ENCODE data around the gene ELP1. TPM values are rescaled to one million over a fixed set of nuclear protein-coding genes. Genes with fewer than 3 reads are reported as not detected.

The ELP1 gene, protein sequence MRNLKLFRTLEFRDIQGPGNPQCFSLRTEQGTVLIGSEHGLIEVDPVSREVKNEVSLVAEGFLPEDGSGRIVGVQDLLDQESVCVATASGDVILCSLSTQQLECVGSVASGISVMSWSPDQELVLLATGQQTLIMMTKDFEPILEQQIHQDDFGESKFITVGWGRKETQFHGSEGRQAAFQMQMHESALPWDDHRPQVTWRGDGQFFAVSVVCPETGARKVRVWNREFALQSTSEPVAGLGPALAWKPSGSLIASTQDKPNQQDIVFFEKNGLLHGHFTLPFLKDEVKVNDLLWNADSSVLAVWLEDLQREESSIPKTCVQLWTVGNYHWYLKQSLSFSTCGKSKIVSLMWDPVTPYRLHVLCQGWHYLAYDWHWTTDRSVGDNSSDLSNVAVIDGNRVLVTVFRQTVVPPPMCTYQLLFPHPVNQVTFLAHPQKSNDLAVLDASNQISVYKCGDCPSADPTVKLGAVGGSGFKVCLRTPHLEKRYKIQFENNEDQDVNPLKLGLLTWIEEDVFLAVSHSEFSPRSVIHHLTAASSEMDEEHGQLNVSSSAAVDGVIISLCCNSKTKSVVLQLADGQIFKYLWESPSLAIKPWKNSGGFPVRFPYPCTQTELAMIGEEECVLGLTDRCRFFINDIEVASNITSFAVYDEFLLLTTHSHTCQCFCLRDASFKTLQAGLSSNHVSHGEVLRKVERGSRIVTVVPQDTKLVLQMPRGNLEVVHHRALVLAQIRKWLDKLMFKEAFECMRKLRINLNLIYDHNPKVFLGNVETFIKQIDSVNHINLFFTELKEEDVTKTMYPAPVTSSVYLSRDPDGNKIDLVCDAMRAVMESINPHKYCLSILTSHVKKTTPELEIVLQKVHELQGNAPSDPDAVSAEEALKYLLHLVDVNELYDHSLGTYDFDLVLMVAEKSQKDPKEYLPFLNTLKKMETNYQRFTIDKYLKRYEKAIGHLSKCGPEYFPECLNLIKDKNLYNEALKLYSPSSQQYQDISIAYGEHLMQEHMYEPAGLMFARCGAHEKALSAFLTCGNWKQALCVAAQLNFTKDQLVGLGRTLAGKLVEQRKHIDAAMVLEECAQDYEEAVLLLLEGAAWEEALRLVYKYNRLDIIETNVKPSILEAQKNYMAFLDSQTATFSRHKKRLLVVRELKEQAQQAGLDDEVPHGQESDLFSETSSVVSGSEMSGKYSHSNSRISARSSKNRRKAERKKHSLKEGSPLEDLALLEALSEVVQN (N-terminal part only)
- 21.5 and 35.8 TPM in 2 replicates for total RNA-seq

GRCh38 chr9:108933718-108934322 lies at the start of gene ELP1:
TSS of gene ELP1 (minus strand) at chr9:108934124. CDS start at chr9:108931146, 2,978 bp downstream.

DNA sequence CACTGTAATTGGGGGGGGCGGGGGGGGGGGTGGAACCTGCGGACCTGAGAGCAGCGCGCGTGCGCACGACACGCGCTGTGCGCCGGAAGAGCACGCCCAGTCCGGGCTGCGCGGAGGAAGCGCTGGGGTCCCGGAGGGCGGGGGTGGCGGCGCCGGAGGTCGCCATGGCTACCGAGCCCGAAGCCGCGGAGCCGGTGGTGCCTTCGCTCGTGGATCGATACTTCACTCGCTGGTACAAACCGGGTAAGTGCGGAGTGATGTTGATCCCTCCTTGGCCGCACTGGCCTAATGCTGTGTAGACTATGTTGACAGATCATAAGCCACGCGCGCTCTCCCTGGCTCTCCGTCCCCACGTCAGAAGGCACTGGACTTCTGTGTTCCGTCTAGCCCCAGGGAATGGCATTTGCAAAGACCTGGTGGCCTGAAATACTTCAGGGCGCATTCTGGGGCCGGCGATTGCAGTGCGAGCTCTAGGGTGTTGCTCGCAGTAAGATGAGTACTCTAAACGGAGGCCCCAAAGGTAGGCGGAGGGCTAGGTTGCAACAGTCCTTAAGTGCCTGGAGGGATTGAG lies 484 bp upstream of the ELP1 start, which contains the start of gene ABITRAM:
Gene ABITRAM, plus strand, starts transcription at position 78 of the 571 bp plus-strand sequence. Its CDS starts 87 bp downstream, at position 165.

GRCh38 chr9:108861997-108862396 lies 71.9 kb downstream of the ELP1 start, which contains the start of gene ACTL7A:
TSS of gene ACTL7A (plus strand) at chr9:108862266. CDS start at chr9:108862323, 57 bp downstream.

DNA sequence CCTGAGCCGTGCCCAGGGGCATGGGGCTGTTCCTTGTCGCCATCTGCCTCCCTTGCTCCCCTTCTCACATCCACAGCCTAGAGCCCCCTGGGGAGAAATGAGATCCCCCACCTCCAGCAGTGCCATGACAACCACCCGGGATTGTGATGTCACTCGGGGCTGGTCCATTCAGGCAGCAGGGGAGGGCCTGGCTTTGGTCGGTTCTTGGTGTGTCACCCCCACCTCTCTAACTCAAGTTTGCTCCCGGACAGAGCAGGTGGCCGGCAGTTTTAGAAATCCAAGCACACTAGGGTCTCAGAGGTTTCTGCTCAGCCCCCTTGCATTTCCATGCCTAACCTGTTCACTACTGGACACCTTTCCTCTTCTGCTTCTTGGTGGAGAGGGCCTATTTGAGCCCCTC lies 78.0 kb downstream of the ELP1 start, which contains the start of gene ACTL7B:
Gene ACTL7B, minus strand, starts transcription at position 99 of the 400 bp plus-strand sequence. Its CDS starts 56 bp downstream, at position 43.

Other genes starting within 250 kb of the ELP1 start
- gene ACTL7B, start 78.1 kb downstream of the ELP1 start, total RNA-seq, result not detected in 2 replicates
- not detected in 2 replicates for gene ACTL7A, start 71.9 kb downstream of the ELP1 start, total RNA-seq
- gene ABITRAM, start 276 bp upstream of the ELP1 start, total RNA-seq, result 5.1 and 7.2 TPM in 2 replicates
- 112 and 131 TPM in 2 replicates for gene CTNNAL1, start 79.4 kb upstream of the ELP1 start, total RNA-seq
- 32.9 and 35.5 TPM in 2 replicates for gene TMEM245, start 185.8 kb upstream of the ELP1 start, total RNA-seq
- gene FRRS1L, start 233.1 kb upstream of the ELP1 start, total RNA-seq, result not detected in 2 replicates